Liver (tissue), 3 donors: Measurements from ENCODE around the gene AOPEP.

Experiments
- ATF3 ChIP-seq: IDR thresholded peaks from 2 replicates; pipeline ENCODE4 v1.6.1; 2016; ENCODE audit warnings: antibody characterized with exemption
- CTCF ChIP-seq: fragments of 150-350 bp; IDR thresholded peaks from 2 replicates; pipeline ENCODE4 v1.5.1; 2017; ENCODE audit warnings: improper control_type of control experiment, low read depth, low read length; ENCODE audit not compliant: missing input control
- EGR1 ChIP-seq, 2 donors: IDR thresholded peaks; 2 replicates each; pipeline ENCODE4 v1.6.1; 2016 to 2018; ENCODE audit warnings: antibody characterized with exemption in 2 of 2, low read depth in 2 of 2
- GABPA ChIP-seq, 2 donors: IDR thresholded peaks in 1 of 2; conservative IDR thresholded peaks in 1 of 2; 2 replicates each; pipeline ENCODE4 v1.6.1; 2016; ENCODE audit warnings: antibody characterized with exemption in 2 of 2, mild to moderate bottlenecking in 1 of 2, moderate library complexity in 1 of 2
- RAD21 ChIP-seq, 2 donors: IDR thresholded peaks; 2 replicates each; pipeline ENCODE4 v1.6.1; 2016; ENCODE audit warnings: antibody characterized with exemption in 2 of 2, mild to moderate bottlenecking in 2 of 2
- REST ChIP-seq: IDR thresholded peaks from 2 replicates; pipeline ENCODE4 v1.6.1; 2016; ENCODE audit warnings: antibody characterized with exemption, mild to moderate bottlenecking
- RXRA ChIP-seq, 2 donors: IDR thresholded peaks; 2 replicates each; pipeline ENCODE4 v1.6.1; 2017 to 2018; ENCODE audit warnings: antibody characterized with exemption in 2 of 2, mild to moderate bottlenecking in 1 of 2
- TF ChIP-seq, protein P1 (sequence below): IDR thresholded peaks from 2 replicates; pipeline ENCODE4 v1.6.1; 2016; ENCODE audit warnings: antibody characterized with exemption
- donor health status: healthy.
- donor health status: healthy.

GRCh38 chr9:95096381-95096780 lies 369.9 kb downstream of the AOPEP start:
- no peak for TF ChIP-seq CTCF
- TF ChIP-seq, protein P1, sequence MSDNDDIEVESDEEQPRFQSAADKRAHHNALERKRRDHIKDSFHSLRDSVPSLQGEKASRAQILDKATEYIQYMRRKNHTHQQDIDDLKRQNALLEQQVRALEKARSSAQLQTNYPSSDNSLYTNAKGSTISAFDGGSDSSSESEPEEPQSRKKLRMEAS, result no peak
- TF ChIP-seq RXRA (IDR thresholded peaks at IDR 0.05), result no peak
- no peak for TF ChIP-seq GABPA (IDR thresholded peaks at IDR 0.05 in 1 of 2, conservative IDR thresholded peaks at IDR 0.05 in 1 of 2)
- TF ChIP-seq RAD21 (IDR thresholded peaks at IDR 0.05), result no peak
- no peak for TF ChIP-seq REST
- no peak for TF ChIP-seq ATF3
- no peak for TF ChIP-seq EGR1 (IDR thresholded peaks at IDR 0.05; ENCODE audit: low read depth in 2 of 2)
